NCI-H146 (cell line): ENCODE measurements around the gene AIRE.

Experiments
- DNase-seq: peaks from one replicate; lab custom pipeline; 2025; lab: John Stamatoyannopoulos, UW

AIRE gene

GRCh38 chr21:44304877-44305293 is 19.2 kb downstream of the AIRE start:
- peak; percentile 4 for DNase-seq

- DNase-seq: no peak
Measured at GRCh38 chr21:44305691-44306090, 20.0 kb downstream of the AIRE start.

- no peak for DNase-seq
Measured at GRCh38 chr21:44306936-44307704, 21.4 kb downstream of the AIRE start.

DNA sequence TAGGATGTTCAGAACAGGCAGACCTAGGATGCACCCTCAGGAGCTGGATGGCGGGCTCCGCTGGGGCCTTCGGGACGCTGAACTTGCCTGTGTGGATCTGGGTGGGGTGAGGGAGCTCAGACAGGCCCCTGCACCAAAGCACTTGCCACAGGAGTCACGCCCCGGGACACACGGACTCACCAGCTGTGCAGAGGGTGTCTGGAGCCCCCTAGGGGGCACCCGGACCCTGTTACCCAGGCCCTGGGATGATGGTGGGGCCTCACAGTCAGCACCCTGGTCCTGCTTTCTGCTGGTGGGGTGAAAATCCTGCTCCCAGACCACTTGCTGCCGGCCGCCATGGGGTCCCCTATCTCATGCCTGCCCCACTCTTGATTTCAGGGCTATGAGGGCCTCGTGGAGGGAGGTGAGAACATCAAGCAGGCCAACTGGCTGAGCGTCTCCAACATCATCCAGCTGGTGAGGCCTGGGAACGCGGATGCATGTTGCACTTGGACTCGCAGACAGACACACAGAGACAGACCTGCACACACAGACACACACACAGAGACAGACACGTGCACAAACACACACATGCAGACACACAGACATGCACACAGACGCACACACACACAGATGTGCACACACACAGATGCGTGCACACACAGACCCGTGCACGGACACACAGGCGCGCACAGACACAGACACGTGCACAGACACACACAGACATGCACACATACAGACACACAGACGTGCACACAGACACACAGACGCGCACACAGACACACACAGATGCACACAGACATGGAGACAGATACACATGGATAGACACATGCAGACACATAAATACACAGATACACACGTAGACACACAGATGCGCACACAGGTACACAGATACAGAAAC is 25.2 kb downstream of the AIRE start:
- DNase-seq: no peak

GRCh38 chr21:44312089-44312488 is 26.4 kb downstream of the AIRE start:
- no peak for DNase-seq

DNA sequence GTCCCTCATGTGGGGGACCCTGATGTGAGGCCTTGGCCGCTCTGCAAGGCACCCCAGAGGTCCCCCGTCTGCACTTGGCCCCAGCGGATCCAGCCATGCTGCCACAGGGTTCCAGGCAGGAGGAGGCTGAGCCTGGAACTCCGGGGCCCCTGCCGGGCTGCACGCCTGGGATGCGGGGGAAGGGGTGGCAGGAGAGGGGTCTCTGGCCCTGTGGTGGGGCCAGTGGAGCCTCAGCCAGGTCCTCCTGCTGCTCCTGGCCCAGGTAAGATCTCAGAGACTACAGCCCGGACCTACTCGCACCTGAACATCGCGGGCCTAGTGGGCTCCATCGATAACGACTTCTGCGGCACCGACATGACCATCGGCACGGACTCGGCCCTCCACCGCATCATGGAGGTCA is 27.0 kb downstream of the AIRE start:
- no peak for DNase-seq

GRCh38 chr21:44313451-44313850 is 27.8 kb downstream of the AIRE start:
- no peak for DNase-seq

DNA sequence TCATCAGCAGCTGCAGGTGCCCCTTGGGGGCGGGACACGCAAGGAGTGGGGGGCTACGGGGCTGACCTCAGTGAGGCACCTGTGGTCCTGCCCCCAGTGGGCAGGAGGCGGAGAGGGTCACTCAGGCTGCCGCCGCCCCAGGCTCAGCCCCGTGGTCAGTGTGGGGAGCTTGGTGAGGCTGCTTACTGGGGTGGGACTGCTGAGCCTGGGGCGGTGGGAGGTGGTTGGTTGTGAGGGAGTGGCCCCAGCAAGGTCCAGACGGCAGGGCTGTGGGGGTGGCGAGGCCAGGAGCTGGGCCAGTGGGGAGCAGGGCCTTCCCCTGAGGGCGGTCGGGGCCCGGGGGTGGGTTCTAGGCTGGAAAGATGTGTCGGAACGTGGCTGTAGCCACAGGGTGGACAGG is 28.5 kb downstream of the AIRE start:
- no peak for DNase-seq

DNA sequence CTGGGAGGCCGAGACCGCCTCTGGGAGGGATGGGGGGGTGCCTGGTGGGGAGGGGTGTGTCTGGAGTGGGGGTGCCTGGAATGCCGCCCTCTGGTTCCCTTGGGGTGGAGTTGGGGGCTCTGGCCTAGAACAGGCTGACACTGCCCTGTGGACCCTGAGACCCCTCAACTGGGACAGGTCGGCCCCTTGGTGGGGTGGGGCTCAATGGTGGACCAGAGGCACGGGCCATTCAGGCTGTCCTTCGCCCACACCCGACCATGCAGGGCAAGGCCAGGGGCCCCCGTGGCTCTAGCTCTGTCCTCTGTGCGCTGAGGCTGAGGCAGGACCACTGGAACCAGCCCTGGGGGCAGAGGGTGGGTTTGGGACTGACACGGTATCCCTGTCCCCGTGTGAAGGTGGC is 28.9 kb downstream of the AIRE start:
- DNase-seq: no peak

DNA sequence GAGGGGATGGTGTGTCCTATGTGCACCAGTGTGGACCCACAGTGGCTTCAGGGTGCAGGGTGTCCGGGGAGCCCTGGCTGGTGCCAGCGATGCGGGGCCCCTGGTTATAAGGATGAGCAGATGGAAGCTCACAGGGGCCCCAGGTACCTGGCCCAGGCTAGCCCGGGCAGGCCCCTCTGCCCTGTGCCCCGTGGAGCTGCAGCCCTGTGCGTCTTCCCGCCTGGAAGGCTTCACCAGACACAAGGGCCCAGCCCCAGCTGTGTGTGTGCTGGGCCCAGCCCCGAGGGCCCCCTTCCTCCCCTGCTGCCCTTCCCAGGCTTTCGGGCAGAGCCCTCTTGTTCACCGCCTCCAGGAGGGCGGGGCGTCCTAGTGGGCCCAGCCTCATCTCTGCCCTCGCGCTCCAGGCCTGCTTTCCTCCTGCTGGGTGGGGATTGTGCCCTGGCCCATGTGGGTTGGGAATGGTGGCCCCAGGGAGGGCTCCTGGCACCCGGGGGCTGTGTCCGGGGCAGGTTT is 30.1 kb downstream of the AIRE start:
- no peak for DNase-seq

- DNase-seq: no peak
Measured at GRCh38 chr21:44316277-44316900, 30.7 kb downstream of the AIRE start.

DNA sequence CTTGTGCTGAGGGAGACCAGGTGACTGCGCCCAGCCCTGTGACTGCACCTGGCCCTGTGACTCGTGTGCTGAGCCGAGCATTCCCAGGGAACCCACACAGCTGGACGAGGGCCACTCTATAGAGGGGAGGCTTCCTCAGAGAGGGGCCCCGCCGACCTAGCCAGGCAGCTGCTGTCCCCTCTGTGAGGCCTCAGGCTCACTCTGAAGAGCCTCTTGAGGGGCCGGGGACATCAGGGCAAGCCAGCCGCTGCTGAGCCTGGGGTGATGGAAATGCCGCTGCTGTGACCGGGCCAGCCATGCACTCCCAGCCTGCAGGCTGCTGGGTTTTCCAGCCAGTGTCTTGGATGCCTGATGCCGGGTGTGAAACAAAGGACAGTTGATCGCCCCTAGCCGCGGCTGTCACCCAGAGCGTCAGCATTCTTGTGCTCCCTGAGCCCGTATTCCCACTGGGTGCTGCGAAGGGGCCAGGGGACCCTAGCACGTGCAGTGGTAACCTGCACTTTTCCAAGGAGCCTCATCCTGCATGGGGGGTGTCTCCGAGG is 31.6 kb downstream of the AIRE start:
- DNase-seq: no peak

DNA sequence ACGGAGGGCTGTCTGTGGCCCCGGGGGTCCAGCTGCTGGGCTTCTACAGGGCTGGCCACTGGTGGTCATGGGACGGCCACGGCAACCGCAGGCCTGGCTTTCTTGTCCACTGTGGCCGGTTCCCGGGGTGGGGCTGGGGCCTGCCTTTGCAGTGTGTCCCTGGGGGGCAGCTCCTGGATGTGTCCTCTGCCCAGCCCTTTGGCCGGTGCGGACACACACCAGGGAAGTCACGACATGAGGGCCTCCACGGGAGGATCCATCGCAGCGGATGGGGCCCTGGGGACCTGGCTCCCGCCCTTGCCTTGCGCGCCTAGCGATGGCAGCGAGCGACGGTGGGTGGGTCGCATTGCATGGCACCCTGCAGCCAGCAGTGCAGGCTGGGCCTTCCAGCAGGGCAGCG is 32.2 kb downstream of the AIRE start:
- DNase-seq: no peak

- DNase-seq: no peak
Measured at GRCh38 chr21:44318489-44319285, 33.0 kb downstream of the AIRE start.

DNA sequence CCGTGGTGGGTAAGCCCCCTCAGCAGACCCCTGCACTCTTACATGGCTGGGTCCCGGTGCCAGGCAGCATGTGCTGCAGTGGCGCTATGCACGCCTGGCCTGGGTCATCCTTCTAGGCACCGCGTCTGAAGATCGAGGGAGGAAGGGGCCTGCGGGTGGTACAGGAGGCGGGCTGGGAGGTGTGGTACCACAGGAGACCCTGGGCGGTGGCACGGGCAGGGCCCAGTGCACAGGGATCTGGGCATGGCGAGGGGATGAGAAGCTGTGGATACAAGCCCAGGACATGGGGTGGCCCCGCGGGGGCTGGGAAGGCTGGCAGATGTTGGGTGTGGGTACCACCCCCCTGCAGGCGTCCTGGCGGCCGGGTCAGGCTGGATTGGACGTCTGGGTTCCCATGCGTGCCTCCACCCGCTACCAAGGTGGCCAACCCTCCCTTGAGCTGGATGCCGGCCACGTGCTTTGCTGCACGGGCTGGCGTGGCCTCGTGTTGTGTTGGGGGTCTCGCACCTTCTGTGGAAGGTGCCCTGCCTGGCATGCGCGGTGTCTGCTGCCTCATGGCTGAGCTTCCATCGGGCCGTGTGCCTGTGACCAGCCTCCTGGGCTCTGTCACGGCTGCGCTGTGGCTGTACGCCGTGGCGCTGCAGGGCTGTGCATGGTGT is 33.9 kb downstream of the AIRE start:
- DNase-seq: no peak

GRCh38 chr21:44320847-44321246 is 35.2 kb downstream of the AIRE start:
- DNase-seq: no peak

GRCh38 chr21:44321846-44322450 is 36.3 kb downstream of the AIRE start:
- DNase-seq: no peak

DNA sequence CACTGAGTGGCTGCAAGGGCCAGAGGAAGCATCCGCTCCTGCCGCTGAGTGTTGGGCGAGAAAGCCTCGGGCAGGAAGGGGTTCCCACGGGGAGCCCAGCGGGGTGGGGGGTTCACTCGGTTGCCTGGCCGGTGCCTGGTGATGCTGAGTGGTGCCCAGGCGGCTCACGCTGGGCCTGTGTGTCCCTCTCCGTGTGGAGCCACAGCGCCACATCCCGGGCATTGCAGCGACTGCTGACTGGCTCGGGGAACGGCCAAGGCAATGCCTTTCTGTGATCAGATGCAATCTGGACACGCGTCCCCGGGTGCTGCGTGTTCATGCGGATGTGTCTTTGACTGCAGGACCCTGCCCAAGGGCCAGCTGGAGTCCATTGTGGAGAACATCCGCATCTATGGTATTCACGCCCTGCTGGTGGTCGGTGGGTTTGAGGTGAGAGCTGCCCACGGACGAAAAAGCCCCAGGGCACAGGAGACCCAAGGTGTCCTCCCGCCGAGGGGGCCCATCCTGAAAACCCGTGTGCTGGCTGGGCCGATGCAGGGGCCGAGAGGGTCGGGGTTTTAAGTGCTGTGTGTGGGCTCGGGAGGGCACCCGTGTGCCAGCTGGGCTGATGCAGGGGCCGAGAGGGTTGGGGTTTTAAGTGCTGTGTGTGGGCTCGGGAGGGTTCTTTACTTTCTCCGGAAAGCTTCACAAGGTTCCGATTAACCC is 37.1 kb downstream of the AIRE start:
- no peak for DNase-seq

DNA sequence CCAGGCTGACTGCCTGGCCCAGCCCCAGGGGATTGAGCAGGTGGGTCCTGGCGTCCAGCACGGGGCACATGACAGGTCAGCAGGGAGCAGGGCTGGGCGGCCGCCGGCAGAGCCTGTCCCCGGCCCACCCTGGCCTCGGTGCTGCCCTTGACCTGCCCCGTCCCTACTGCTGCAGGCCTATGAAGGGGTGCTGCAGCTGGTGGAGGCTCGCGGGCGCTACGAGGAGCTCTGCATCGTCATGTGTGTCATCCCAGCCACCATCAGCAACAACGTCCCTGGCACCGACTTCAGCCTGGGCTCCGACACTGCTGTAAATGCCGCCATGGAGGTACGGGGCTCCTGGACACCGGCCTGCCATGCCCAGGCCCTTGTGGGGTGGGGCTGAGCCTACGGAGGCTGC is 37.9 kb downstream of the AIRE start:
- no peak for DNase-seq
